Mesenteric fat pad (tissue), 1 donor: Measurements from ENCODE around the gene NOP14. TPM values are rescaled to one million over a fixed set of nuclear protein-coding genes. Genes with fewer than 3 reads are reported as not detected.
"Not testable (repeated sequence)": the region's sequence is repeated elsewhere in the genome, so short reads cannot be mapped to it uniquely, and the experiment has no call there.

Experiments used
- DNase-seq: peaks from one replicate; pipeline ENCODE4 v3.0.0-alpha.2; 2020; ENCODE audit warnings: low spot score
- long read RNA-seq: library from polyadenylated mRNA; unstranded; transcript quantifications from one replicate; pipeline ENCODE4 v2.0.0, GENCODE V29; 2020
- total RNA-seq: library from RNA; stranded (reverse); fragmentation: NEBNext Ultra II Directional; extraction: Animal tissue kit (Norgen Biotek cat#: 25700); gene quantifications from one replicate; pipeline ENCODE4 v1.2.1, GENCODE V29; 2021
- donor health status: DM: yes; HTN: yes; CAD: no.

NOP14 gene
- total RNA-seq, result 37.5 TPM
- long read RNA-seq, transcript NOP14-203 (18 exons, 3,538 nt), result major isoform, 16 of 30 reads
- long read RNA-seq, partial matches to known transcripts, result 9 of 30 reads
- long read RNA-seq, other reads (novel, unspliced or antisense), result 5 of 30 reads

DNA sequence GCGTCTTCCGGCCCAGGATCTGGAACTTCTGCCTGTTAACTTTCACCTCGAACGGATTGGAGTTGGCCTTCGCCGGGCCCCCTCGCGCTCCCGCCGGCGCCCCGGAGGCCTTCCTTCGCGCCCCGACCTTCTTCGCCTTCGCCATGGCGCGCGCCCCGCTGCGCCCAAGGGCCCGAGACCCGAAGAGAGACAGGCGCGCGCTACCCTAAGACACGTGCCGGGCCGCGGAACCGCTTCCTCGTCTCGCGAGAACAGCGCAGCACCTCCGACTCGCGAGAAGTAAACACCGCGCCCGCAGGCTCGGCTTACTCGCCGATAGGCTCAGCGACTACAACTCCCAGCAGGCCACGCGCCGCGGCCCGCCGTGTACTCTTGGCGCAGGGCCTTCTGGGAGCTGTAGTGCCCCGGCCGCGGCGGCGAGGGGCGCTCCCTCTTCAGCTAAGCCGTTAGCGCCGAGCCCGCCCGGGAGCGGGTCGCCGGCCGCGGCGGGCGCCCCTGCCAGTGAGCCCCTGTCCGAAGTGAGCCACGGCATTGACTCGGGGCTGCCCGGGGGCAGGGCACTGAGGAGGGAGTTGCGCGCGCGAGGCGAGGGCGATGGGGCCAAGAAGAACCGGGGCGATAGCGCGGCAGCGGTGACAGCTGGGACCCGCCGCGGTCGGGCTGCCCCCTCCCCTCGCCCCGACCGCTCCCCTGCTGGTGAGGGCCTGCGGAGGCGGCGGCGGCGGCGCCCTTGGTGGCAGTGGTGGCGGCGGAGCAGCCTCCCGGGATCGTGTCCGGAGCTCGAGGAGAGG, at the start of gene NOP14, which contains the start of gene GRK4:
Gene NOP14 (minus strand): TSS at position 232 of the 791 bp plus-strand sequence. CDS start 87 bp downstream, at position 145.
Gene GRK4 (plus strand): TSS at position 397 of the 791 bp plus-strand sequence. CDS start 500 bp downstream, outside the sequence.
- peak; percentile 99 for DNase-seq

DNA sequence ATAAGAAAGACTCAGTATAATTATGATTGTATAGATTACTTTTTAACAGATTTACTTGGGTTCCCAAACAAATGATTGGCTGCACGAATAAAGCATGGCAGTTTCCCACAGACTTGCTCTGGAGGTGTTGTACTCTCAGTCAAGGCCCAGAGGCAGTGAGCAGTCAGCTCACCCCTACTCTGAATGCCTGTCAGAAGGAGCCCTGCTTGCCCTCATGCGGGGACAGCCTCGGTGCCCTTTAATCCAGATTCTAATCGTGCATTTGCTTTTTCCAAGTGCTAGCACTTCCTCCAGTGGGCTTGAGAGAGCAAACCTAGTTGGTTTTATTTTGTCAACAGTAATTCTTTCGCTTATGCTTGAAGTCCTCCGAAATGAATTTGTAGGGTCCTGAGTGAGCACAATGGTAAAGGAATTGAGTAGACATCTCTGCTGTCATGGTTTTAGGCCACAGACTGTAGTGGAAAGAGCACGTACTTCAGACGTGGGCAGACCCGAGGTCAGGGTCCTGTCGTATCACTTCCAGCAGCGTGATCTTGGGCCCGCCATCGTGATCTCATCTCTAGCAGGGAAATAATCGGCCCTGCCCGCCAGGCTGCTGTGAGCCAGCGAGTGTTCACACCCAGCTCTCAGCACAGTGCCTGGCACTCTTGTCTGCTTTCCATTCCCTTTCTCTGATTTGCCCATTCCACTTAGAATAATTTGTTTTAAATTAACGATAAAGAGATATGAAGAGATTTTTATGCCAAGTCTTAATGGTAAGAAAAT, 48.4 kb upstream of the NOP14 start:
- no peak for DNase-seq

DNA sequence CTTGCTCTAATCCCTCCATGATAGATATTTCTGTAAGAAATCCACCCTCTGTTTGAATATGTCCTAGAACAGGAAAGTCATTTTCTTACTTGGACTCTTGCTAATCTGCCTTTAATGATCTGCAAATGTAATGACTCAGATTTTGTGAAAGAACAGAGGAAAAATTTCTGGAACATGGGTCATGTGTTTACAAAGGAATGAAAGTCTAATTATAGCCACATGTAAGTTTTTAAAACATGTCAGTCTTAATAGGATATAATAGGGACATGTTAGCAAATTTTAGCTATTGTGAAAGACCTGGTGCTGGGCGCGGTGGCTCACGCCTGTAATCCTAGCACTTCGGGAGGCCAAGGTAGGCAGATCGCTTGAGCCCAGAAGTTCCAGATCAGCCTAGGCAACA, 47.8 kb upstream of the NOP14 start:
- DNase-seq, result no peak

DNA sequence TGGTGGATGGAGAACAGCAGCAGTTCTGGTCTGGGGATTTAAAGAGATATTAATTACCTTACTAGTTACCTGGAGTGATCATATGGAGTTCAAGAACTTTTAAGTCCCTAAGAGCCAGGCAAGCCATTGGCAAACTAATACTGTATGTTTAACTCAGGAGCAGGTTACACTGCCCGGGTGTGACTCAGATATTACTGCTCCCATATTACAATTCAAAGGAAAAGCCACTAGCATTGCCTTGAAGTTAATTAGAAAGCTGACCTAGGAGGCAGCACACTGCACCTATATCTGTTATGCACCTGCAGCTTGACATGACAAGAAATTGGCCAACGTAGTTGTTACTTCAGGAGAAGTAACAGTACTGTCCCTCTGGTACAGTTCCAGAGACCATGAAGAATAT, 47.4 kb upstream of the NOP14 start:
- no peak for DNase-seq

DNA sequence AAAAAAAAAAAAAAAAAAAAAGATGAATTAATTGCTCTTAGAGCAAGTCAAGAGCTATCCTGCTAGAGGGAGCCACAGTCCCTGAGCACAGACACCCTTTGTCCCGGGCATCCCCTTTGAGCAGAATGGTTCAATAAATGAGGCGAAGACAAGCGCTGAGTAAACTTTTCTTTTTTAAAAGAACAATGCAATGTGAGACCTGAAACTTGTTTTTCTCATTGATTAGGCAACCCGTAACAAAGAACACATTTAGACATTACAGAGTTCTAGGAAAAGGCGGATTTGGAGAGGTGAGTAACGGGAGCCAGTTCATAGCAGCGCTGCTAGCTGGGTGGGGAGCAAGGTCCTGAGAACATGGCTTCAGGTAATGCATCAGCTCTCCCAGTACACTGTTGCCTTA, 46.2 kb upstream of the NOP14 start:
- no peak for DNase-seq

DNA sequence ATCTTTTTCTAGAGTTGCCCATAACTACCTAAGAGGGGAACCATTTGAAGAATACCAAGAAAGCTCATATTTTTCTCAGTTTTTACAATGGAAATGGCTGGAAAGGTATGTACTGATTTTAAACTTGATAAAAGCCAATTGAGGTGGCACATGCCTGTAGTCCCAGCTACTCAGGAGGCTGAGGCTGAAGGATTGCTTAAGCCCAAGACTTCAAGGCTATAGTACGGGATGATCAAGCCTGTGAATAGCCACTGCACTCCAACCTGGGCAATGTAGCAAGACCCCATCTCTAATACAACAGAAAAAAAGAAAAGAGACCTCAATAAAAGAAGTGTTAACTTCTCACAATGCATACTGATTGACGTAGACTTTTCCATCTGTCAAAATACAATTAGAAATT, 44.5 kb upstream of the NOP14 start:
- DNase-seq, result no peak

DNA sequence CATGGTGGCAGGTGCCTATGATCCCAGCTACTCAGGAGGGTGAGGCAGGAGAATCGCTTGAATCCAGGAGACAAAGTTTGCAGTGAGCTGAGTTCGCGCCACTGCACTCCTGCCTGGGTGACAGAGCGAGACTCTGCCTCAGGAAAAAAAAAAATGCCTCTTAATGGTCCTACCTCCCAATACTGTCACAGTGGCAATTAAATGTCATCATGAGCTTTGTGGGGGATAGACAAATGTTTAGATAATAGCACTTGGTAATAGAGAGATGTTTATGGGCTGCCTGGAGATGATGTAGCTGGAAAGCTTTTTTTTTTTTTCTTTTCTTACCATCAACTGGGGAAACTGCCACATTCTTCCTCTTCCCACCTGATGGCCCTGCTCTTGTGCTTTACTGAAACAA, 33.2 kb upstream of the NOP14 start:
- DNase-seq, result no peak

DNA sequence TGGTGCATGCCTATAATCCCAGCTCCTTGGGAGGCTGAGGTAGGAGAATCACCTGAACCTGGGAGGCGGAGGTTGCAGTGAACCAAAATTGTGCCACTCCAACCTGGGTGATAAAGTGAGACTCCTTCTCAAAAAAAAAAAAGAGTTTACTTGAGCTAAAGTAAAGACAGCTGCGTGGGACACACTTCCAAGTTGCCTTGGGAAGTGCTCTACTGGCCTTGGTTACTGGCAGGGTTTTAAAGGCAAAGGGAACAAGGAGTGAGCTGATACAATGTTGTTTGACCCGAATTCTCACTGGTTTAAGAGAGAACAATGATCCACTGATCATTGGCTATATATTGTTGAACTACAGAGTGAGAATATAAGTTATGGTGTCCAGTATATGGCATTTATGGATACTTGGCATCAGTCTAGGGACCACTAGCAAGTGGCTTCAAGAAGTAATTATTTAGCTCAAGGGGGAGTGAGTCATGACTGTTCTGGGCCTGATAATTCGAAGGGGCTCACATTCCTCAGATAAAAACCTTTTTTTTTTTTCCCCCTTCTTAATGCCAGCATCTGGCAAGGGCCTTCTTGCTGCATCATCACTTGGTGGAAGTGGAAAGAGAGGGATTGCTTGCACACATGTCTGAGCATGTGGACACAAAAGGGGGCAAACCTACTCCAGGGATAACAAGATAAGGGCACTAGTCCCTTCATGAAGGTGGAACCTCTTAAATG, 32.5 kb upstream of the NOP14 start:
- DNase-seq, result no peak

DNA sequence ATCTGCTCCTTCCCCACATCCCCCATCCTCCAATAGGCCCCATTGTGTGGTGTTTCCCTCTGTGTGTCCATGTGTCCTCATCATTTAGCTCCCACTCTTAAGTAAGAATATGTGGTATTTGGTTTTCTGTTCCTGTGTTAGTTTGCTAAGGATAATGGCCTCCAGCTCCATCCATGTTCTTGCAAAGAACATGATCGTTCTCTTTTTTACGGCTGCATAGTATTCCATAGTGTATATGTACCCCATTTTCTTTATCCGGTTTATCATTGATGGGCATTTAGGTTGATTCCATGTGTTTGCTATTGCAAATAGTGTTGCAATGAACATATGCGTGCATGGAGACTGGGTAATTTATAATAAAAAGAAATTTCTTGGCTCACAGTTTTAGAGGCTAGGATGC, 31.7 kb upstream of the NOP14 start:
- no peak for DNase-seq

DNA sequence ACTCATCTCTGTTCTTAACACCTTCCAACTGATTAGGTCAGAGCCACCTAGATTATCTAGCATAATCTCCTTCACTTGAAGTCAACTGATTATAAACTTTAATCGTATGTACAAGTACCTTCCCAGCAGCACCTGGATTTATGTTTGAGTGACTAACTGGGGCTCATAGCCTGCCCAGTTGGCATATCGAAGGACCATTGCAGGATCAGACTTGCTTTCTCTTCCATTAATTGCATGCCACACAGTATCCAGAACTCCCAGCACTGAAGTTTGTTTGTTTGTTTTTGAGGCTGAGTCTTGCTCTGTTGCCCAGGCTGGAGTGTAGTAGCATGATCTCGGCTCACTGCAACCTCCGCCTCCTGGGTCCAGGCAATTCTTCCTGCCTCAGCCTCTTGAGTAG, 28.0 kb upstream of the NOP14 start:
- no peak for DNase-seq

DNA sequence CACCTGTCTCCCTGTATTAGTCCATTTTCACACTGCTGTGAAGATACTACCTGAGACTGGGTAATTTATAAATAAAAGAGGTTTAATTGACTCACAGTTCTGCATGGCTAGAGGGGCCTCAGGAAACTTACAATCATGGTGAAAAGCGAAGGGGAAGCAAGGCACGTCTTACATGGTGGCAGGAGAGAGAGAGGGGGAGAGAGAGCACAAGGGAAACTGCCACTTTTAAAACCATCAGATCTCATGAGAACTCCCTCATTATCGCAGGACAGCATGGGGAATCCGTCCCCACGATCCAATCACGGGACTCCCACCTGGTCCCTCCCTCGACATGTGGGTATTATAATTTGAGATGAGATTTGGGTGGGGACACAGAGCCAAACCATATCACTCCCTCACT, 20.5 kb upstream of the NOP14 start:
- DNase-seq, result not testable (repeated sequence)

DNA sequence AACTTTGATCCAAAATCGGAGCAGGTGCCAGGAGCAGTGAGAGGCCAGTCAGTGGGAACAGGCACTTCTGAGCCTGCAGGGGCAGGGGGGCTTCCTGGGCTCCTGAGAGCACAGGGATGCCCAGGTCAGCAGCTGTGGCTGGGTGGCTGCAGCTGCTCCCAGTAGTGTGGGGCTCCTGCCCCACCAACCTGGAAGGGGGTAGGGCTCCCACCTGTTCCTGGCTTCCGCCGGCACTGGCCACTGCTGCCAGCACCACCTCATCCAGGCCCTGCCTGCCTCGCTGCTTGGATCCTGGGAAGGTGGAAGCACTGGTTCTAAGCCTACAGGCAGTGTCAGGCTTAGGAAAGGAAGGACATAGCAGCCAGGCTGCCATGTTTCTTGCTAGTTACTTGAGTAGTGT, 18.8 kb upstream of the NOP14 start:
- DNase-seq, result no peak

DNA sequence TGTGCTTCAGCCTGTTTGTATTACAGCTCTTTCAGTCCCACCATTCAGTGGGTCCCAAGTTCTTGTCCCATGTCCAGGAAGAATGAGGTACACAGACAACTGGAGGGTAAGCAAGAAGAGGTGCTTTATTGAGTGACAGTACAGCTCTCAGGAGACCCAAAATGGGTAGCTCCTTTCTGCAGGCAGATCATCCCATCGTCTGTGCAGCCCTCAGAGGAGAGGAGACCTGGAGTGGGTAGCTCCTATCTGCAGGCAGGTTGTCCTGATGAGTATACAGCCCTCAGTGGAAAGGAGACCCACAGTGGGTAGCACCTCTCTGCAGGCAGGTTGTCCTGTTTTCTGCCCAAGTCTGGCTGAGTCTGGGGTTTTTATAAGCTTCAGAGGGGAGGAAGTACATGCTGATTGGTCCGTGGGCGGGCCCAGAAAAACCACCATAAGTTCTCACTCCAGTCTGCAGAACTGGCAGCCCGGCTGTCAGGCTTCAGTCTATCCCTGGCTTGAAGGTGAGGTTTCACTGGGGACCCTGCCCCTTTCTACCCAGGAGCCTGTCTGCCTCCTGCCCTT, 18.1 kb upstream of the NOP14 start:
- no peak for DNase-seq

DNA sequence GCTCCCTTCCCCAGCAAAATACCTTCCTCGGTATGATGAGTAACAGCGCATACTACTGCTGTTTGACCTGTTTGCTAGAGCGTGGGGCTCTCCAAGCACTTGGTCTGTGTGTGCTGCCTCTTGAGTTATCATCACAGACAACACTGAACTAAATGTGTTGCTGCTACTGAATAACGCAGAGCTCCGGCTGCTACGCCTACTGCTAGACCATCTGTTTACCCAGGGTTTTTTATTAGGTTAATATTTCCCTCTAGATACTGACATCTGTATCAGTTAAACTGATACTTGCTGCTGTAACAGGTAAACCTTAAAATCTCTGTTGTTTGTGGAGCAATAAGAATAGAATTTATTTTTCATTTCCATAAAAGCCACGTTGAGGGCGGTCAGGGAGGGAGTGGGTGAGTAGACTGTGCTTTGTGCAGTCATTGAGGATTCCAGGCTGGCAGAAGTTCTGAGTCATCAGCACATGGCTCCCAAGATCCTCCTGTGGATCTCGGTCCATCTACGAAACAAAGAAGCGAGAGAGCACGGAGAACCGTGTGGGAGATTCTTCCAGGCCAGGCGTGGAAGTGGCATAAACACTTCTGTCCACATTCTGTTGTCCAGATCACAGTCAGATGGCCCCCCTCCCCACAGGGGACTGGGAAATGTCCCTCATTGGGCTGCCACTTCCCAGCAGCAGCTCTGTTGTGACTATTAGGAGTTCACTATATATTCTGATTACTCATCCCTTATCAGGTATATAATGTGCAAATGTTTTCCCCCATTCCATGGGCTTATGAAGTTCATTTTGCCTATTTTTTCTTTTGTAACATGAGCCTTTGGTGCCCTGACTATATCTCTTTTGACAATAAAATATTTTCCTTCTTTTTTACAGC, 14.2 kb upstream of the NOP14 start:
- no peak for DNase-seq

DNA sequence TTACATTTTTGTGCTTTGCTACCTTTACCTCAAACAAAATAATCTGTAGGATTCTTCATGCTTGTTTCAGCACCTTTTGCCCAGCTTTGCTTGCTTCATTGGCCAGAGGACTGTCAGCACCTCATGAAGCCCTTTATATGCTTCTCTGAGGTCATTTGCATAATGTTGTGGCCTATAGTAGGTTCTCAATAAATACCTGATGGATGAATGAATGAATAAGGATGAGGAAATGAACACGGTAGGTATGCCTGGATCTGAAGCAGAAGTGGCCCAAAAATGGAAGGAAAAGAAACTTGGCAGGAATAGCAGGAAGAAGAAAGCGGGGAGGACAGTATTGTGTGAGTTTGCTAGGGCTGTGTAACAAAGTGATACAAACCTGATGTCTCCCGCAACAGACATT, 8.1 kb upstream of the NOP14 start:
- no peak for DNase-seq

DNA sequence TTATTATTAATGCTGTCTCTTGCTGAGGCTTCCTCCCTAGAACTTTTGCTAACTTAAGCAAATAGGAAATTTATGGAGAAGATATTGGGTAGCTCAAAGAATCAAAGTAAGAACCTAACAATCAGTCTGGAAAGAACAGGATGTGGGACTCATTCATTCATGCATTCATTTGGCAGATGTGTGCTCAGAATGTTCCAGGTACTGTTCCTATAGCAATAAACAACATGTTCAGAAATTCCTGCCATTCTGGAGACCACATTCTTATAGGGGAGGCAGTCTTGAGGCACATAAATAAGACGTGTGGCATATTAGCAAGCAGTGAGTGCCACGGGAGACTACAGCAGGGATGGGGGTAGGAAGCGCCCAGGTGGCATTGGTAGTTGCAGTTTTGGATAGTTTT, 5.2 kb upstream of the NOP14 start:
- DNase-seq, result no peak

DNA sequence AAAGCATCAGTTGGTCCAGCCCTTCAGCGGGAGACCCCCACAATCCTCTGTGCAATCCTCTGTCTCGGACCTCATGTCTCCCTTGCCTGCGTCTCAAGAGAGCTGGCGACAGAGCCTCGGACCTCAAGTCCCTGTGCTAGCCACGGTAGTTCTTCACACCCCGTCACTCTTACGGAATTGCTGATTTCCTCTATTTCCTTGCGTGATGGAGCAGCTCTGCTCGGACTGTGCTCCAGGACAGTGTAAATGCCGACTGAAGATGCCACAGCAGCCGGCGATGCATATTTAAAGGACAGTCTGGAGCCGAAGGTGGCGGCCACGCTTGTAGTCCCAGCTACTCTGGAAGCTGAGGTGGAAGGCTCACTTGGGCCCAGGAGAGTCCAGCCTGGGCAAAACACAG, 2.1 kb upstream of the NOP14 start:
- DNase-seq, result no peak

DNA sequence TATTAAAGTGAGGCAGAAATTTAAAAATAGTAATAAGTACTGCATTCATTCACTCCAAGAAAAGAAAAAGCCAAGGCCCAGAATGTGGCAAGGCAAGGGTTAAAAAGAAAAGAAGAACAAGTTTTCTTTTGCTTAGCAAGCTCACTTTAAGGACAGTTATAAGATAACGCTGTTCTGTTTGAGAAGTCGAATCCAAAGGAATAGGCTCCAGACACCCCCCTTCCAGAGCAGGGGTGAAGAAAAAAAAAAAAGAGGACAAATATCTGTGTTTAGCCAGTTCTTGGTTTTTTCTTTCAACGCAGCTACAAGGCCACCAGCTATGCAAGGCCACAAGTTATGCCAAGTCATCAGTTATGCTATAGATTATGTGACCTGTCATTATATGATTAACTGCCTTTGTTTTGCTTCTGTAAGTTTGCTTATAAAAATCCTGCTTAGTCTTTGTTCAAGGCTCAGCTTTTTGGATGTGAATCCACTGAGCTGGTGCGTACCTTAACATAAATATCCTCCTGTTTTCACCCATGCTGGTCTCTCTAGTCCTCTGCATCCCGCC, 1.6 kb upstream of the NOP14 start:
- no peak for DNase-seq

DNA sequence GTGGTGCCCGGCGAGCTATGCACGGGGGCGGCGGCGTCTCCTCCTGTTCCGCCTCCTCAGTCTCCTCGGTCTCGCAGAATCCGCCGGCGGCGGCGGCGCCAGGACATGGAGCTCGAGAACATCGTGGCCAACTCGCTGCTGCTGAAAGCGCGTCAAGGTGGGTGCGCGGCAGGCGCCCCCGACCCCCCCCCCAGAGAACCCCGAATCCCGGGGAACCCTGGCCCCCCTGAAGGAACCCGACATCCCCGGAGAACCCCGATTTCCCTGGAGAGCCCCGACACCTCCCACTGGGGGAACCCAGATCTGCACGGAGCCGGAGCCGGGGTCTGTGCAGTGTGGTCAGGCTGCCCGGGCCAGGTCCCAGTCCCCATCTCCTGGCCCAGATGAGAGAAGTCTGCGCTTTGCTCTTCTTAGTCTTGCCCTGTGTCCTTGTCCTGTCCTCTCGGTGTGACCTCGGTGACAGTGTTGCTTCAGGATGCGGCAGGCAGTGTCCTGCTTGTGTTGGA, 813 bp upstream of the NOP14 start:
- DNase-seq, result peak; percentile 89
